Bronchial smooth muscle cell (primary cell): ENCODE measurements around the gene SASS6. TPM values are rescaled to one million over a fixed set of nuclear protein-coding genes. Genes with fewer than 3 reads are reported as not detected.

Experiments
- total RNA-seq: library from RNA; depleted of rRNA; stranded (reverse); fragments of >200 nt; gene quantifications from 2 replicates; pipeline ENCODE4 v1.2.1, GENCODE V29; 2014

Gene SASS6
- 0.52 and 0.79 TPM in 2 replicates for total RNA-seq

GRCh38 chr1:100132566-100133477 is at the start of gene SASS6, which contains the start of gene TRMT13:
Gene SASS6 (minus strand): TSS chr1:100132930. CDS start chr1:100132814, 116 bp downstream.
Gene TRMT13 (plus strand): TSS chr1:100133163. CDS start chr1:100133169, 6 bp downstream.

GRCh38 chr1:100178091-100178490 is 45.4 kb upstream of the SASS6 start, which contains the start of gene LRRC39:
Gene LRRC39 (minus strand): TSS chr1:100178256. CDS start chr1:100168516, 9,740 bp downstream.

Other genes with a start within 250 kb of the SASS6 start
- 12.0 and 15.0 TPM in 2 replicates for gene SLC35A3, start 162.9 kb downstream of the SASS6 start, total RNA-seq
- gene TRMT13, start 233 bp upstream of the SASS6 start, total RNA-seq: 11.7 and 12.4 TPM in 2 replicates
- 0.16 and 0.17 TPM in 2 replicates for gene LRRC39, start 45.3 kb upstream of the SASS6 start, total RNA-seq
- gene DBT, start 116.9 kb upstream of the SASS6 start, total RNA-seq: 8.2 and 8.8 TPM in 2 replicates
- 33.5 and 41.8 TPM in 2 replicates for gene RTCA, start 133.3 kb upstream of the SASS6 start, total RNA-seq
- 2.1 and 2.4 TPM in 2 replicates for gene CDC14A, start 219.6 kb upstream of the SASS6 start, total RNA-seq